Choroid plexus epithelial cell (primary cell): ENCODE measurements around the gene LAYN.
A peak's percentile ranks its signal among the peaks of the same experiment; 100 is the strongest.

Experiments
- DNase-seq: peaks from one replicate; pipeline ENCODE4 v3.0.0-alpha.2; 2010; ENCODE audit warnings: low read depth
- H3K4me3 ChIP-seq: 2 replicates; pipeline ENCODE4 v1.5.1; 2011; ENCODE audit warnings: low read depth, mild to moderate bottlenecking, control low read depth, low read length, moderate library complexity
- CTCF ChIP-seq: conservative IDR thresholded peaks from 2 replicates; pipeline ENCODE4 v1.5.1; 2011; ENCODE audit warnings: low read depth, mild to moderate bottlenecking, control low read depth, inconsistent platforms, low read length, moderate library complexity

Gene LAYN

GRCh38 chr11:111566324-111566723 lies 25.8 kb downstream of the LAYN start:
- TF ChIP-seq CTCF = no peak
- no peak for DNase-seq
- H3K4me3 ChIP-seq = no peak overlapping the region

- no peak overlapping the region for H3K4me3 ChIP-seq
- DNase-seq = no peak
- TF ChIP-seq CTCF = no peak
Measured at GRCh38 chr11:111569476-111569875, 29.0 kb downstream of the LAYN start.

- DNase-seq = no peak
- H3K4me3 ChIP-seq = no peak overlapping the region
- no peak for TF ChIP-seq CTCF
Measured at GRCh38 chr11:111570796-111571195, 30.3 kb downstream of the LAYN start.

- no peak overlapping the region for H3K4me3 ChIP-seq
- TF ChIP-seq CTCF = no peak
- peak; percentile 36 for DNase-seq
Measured at GRCh38 chr11:111571829-111572501, 31.4 kb downstream of the LAYN start.

- no peak for DNase-seq
- no peak for TF ChIP-seq CTCF
- no peak overlapping the region for H3K4me3 ChIP-seq
Measured at GRCh38 chr11:111572581-111572980, 32.1 kb downstream of the LAYN start.

GRCh38 chr11:111573821-111574249 lies 33.3 kb downstream of the LAYN start:
- TF ChIP-seq CTCF = no peak
- H3K4me3 ChIP-seq = no peak overlapping the region
- DNase-seq = peak; percentile 70
